K562 treated with DMSO at 1 percent for 48 hours (cell line): ENCODE data around the gene PIN1. TPM values are rescaled to one million over a fixed set of nuclear protein-coding genes. Genes with fewer than 3 reads are reported as not detected.

ENCODE experiments used
- total RNA-seq: library from RNA; unstranded; fragments of 300-600 nt; gene quantifications from 2 replicates; pipeline ENCODE4 v1.2.3, GENCODE V29; 2022; ENCODE audit warnings: low replicate concordance; ENCODE audit errors: extremely low read depth

PIN1 gene
- not detected in 2 replicates for total RNA-seq

DNA sequence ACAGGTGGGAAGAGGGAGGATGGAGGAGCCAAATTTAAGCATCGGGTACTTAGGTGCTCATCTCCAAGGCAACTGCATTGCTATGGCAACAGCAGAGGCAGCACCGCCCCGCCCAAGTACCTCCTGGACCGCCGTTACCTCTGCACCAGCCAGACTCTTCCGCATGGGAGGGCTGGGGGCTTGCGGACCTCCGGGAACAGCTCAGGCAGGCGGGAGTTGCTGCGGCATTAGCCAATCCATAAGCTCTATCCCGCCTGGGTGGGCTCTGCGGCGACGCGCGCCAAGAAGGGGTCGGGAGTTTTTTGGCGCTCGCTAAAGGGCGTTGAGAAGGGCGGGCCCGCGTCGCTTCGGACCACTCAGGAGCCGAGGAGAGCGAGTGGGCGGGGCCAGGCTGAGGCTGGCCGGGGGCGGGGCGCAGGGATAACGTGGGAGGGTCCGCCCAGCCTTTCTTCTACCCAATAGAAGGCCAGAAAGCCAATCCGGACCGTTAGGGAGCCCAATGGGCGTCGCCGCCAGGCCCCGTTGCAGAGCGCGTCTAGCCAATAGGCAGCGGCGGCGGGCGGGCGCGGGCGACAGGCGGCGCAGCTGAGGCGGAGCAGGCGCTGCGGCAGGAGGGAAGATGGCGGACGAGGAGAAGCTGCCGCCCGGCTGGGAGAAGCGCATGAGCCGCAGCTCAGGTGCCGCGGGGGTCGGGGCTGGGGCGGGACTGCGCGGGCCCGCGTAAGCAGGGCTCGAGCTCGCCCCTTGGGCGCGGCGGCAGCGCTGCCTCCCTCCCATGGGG lies at the start of gene PIN1:
Gene PIN1 (plus strand): TSS at position 593 of the 781 bp plus-strand sequence. CDS start 27 bp downstream, at position 620.

DNA sequence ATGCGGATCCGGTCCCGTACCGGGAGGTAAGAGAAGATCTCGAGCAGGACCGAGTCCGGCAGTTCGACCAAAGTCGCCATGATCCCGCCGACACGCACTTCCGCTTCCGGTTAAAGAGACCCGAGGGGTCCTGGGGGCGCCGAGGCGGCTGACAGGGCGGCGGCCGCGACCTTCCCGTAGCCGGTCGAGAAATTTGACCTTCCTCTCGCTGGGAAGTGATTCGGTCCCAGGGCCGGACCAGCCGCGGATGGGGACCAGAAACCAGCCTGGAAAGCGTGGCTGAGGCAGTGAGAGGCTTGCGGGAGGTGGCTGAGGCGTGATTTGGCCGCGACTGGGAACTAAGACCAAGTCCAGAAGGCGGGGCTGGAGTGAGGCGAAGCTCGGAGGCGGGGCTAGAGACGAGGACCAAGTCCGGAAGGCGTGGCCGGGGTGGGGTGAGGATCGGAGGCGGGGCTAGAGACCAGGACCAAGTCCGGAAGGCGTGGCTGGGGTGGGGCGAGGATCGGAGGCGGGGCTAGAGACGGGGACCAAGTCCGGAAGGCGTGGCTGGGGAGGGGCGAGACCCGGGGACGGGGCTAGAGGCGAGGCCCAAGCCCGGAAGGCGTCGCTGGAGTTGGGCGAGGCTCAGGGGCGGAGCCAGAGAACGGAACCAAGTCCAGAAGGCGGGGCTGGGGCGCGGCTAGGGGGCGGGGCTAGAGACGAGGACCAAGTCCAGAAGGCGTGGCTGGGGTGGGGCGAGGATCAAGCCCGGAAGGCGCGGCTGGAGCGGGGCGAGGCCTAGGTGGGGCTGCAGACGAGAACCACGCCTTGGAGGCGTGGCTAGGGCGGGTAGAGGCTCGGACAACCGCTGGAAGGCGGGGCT lies 16.2 kb upstream of the PIN1 start, which contains the start of gene FBXL12:
Gene FBXL12 (minus strand): TSS at position 346 of the 862 bp plus-strand sequence. CDS start 266 bp downstream, at position 80.

DNA sequence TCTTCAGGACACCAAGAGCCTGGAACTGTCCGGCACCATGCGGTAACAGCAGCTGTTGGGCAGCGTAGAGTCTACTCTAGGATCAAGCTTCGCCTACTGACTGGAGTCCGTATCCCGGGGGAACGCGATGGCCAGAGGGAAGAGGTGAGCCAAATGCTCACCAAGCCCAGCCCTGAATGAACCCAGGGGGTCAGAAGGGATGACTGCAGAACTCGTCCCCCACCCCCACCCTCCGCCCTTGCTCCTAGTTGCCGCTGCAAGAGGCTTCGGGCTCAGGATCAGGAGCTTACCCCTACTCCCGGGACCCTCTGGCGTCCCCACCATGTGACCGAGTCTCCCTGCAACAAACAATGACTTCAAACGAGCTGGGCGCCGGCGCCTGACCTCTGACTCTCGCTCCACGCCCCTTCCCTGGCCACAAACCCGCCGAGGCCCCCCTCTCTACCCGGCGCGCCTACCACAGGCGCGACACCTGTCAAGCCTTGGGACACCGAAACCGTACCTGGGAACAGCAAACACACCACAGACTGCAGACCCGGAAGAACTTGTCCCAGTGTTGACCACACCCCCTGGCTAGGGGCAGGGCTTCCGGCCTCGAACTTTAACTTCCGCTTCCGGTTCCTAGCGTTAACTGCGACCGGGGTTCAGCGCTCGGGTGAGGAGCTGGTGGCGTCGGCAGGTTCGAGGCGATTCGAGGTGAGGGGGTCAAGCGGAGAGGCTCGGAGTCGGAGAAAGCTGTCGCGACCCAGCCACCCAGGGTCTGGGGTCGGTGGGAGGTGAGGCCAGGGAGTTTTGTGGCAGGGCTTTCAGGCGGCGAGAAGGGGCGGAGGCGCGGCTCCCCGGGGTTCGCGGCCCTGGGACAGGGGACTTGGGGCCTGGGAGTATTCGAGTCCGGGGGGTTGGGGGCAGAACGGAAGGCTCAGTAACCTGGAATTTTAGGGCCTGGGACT lies 7.6 kb upstream of the PIN1 start, which contains the start of gene UBL5:
Gene UBL5 (plus strand): TSS at position 630 of the 950 bp plus-strand sequence. CDS start 420 bp downstream, outside the sequence.

Other genes with a start within 250 kb of the PIN1 start
- gene ZNF561, start 214.1 kb upstream of the PIN1 start, total RNA-seq: not detected in 2 replicates
- gene ZNF562, start 160.2 kb upstream of the PIN1 start, total RNA-seq: not detected in 2 replicates
- not detected in 2 replicates for gene ZNF846, start 66.6 kb upstream of the PIN1 start, total RNA-seq
- not detected in 2 replicates for gene FBXL12, start 16.2 kb upstream of the PIN1 start, total RNA-seq
- gene UBL5, start 7.4 kb upstream of the PIN1 start, total RNA-seq: not detected in 2 replicates
- gene OLFM2, start 101.2 kb downstream of the PIN1 start, total RNA-seq: not detected in 2 replicates
- gene COL5A3, start 175.2 kb downstream of the PIN1 start, total RNA-seq: not detected in 2 replicates
- gene RDH8, start 178.2 kb downstream of the PIN1 start, total RNA-seq: not detected in 2 replicates